Smooth muscle cell of the pulmonary artery (primary cell): ENCODE data around the gene SAMD3. TPM values are rescaled to one million over a fixed set of nuclear protein-coding genes. Genes with fewer than 3 reads are reported as not detected.

Experiments
- total RNA-seq: library from RNA; depleted of rRNA; stranded (reverse); fragments of >200 nt; gene quantifications from 2 replicates; pipeline ENCODE4 v1.2.3, GENCODE V29; 2014

Gene SAMD3
- 9.3 and 9.7 TPM in 2 replicates for total RNA-seq

GRCh38 chr6:130222775-130223174, at the start of gene SAMD3:
TSS of gene SAMD3 (minus strand) at chr6:130222951. CDS start at chr6:130215273, 7,678 bp downstream.

Other genes with a start within 250 kb of the SAMD3 start
- gene L3MBTL3, start 204.4 kb downstream of the SAMD3 start, total RNA-seq = 10.7 and 11.9 TPM in 2 replicates
- 134 and 167 TPM in 2 replicates for gene TMEM200A, start 143.1 kb upstream of the SAMD3 start, total RNA-seq